Breast epithelium (tissue), 4 donors: ENCODE data around the gene TAS2R8. TPM values are rescaled to one million over a fixed set of nuclear protein-coding genes. Genes with fewer than 3 reads are reported as not detected.
"Not testable (repeated sequence)": the region's sequence is repeated elsewhere in the genome, so short reads cannot be mapped to it uniquely, and the experiment has no call there.

Source experiments
- DNase-seq, 2 donors: peaks; one replicate each; pipeline ENCODE4 v3.0.0-alpha.2; 2019; ENCODE audit warnings: low spot score in 2 of 2
- H3K27ac ChIP-seq, 2 donors: fragments of 200-600 bp; sonication (generic) in 1 of 2; one replicate each; pipeline ENCODE4 v1.5.1; 2016 to 2019; ENCODE audit warnings: mild to moderate bottlenecking in 1 of 2
- H3K27me3 ChIP-seq, 2 donors: fragments of 200-600 bp; sonication (generic) in 1 of 2; one replicate each; pipeline versions ENCODE4 v1.5.1 to v1.6.0; 2017 to 2019; ENCODE audit warnings: control low read depth in 1 of 2, mild to moderate bottlenecking in 1 of 2
- H3K36me3 ChIP-seq: fragments of 200-600 bp; one replicate; pipeline ENCODE4 v1.5.1; 2019
- H3K4me1 ChIP-seq, 2 donors: fragments of 200-600 bp; sonication (generic); one replicate each; pipeline ENCODE4 v1.5.1; 2016 to 2019; ENCODE audit warnings: control low read depth in 1 of 2
- H3K4me3 ChIP-seq, 3 donors: fragments of 200-600 bp; sonication (generic); 1 replicate in 2 of 3; 2 replicates in 1 of 3; pipeline ENCODE4 v1.5.1; 2016 to 2019; ENCODE audit warnings: mild to moderate bottlenecking in 3 of 3, moderate library complexity in 2 of 3
- H3K9me3 ChIP-seq, 2 donors: fragments of 200-600 bp; sonication (generic) in 1 of 2; one replicate each; pipeline ENCODE4 v1.5.1; 2016 to 2019; ENCODE audit warnings: control low read depth in 1 of 2
- POLR2A ChIP-seq: fragments of 450-650 bp; IDR thresholded peaks from one replicate; pipeline ENCODE4 v1.6.1; 2016; ENCODE audit warnings: antibody characterized with exemption, mild to moderate bottlenecking, moderate library complexity
- POLR2AphosphoS5 ChIP-seq, 3 donors: sonication (generic); formaldehyde crosslinking; IDR thresholded peaks; one replicate each; pipeline ENCODE4 v1.6.1; 2017; ENCODE audit warnings: antibody characterized with exemption in 3 of 3
- intact Hi-C: fragments of 100-400 bp; cut with DNase I; formaldehyde crosslinking; loops from one replicate; pipeline ENCODE4 v1.15.1; 2023; ENCODE audit warnings: low total_unique reads
- total RNA-seq, 3 donors: library from RNA; depleted of rRNA; stranded (reverse); fragments of >200 nt; gene quantifications; one replicate each; pipeline ENCODE4 v1.1.0, GENCODE V29; 2016
- TF ChIP-seq, protein P1 (sequence below), 3 donors: fragments of 450-650 bp; IDR thresholded peaks; one replicate each; pipeline ENCODE4 v1.5.1; 2016 to 2017; ENCODE audit warnings: antibody characterized with exemption in 3 of 3, mild to moderate bottlenecking in 3 of 3, moderate library complexity in 3 of 3

The TAS2R8 gene
- total RNA-seq, 3 donors from 2014 or later, result 0.48 TPM; not detected in 2

GRCh38 chr12:10794222-10794621, 12.9 kb downstream of the TAS2R8 start:
- Histone ChIP-seq H3K27me3 (no peaks in the 10 kb centered on the region), H3K4me1 (no peaks in the 10 kb centered on the region), H3K27ac (no peak overlapping the region), H3K4me3 (no peak overlapping the region), H3K9me3 (no peaks in the 10 kb centered on the region), H3K36me3 (no peaks in the 10 kb centered on the region)
- TF ChIP-seq POLR2A (no peak), POLR2AphosphoS5 (IDR thresholded peaks at IDR 0.05) (no peak)
- TF ChIP-seq, protein P1, sequence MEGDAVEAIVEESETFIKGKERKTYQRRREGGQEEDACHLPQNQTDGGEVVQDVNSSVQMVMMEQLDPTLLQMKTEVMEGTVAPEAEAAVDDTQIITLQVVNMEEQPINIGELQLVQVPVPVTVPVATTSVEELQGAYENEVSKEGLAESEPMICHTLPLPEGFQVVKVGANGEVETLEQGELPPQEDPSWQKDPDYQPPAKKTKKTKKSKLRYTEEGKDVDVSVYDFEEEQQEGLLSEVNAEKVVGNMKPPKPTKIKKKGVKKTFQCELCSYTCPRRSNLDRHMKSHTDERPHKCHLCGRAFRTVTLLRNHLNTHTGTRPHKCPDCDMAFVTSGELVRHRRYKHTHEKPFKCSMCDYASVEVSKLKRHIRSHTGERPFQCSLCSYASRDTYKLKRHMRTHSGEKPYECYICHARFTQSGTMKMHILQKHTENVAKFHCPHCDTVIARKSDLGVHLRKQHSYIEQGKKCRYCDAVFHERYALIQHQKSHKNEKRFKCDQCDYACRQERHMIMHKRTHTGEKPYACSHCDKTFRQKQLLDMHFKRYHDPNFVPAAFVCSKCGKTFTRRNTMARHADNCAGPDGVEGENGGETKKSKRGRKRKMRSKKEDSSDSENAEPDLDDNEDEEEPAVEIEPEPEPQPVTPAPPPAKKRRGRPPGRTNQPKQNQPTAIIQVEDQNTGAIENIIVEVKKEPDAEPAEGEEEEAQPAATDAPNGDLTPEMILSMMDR (IDR thresholded peaks at IDR 0.05), result no peak
- no peak for DNase-seq
- intact Hi-C loops, result no loop called here

DNA sequence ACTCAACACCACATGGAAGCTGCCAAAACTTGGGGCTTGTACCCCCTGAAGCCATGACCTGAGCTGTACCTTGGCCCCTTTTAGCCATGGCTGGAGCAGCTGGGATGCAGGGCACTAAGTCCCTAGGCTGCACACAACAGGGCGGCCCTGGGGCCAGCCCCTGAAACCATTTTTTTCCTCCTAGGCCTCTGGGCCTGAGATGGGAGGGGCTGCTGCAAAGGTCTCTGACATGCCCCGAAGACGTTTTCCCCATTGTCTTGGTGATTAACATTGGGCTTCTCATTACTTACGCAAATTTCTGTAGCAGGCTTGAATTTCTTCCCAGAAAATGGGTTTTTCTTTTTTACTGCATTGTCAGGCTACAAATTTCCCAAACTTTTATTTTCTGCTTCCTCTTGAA, 15.3 kb downstream of the TAS2R8 start:
- H3K4me1 ChIP-seq, DNase-seq, intact Hi-C loops, H3K27me3 ChIP-seq, H3K36me3 ChIP-seq, H3K27ac ChIP-seq, H3K9me3 ChIP-seq, H3K4me3 ChIP-seq: not testable (repeated sequence)

GRCh38 chr12:10783252-10783651, 23.8 kb downstream of the TAS2R8 start:
- DNase-seq, result no peak
- TF ChIP-seq, protein P1 (IDR thresholded peaks at IDR 0.05), result no peak
- no peak for TF ChIP-seq POLR2AphosphoS5 (IDR thresholded peaks at IDR 0.05)
- no peak for TF ChIP-seq POLR2A
- no peaks in the 10 kb centered on the region for H3K36me3 ChIP-seq
- H3K9me3 ChIP-seq, result no peaks in the 10 kb centered on the region
- H3K27me3 ChIP-seq, result no peaks in the 10 kb centered on the region
- no peak overlapping the region for H3K27ac ChIP-seq
- no peaks in the 10 kb centered on the region for H3K4me1 ChIP-seq
- intact Hi-C loops, result no loop called here
- no peak overlapping the region for H3K4me3 ChIP-seq

DNA sequence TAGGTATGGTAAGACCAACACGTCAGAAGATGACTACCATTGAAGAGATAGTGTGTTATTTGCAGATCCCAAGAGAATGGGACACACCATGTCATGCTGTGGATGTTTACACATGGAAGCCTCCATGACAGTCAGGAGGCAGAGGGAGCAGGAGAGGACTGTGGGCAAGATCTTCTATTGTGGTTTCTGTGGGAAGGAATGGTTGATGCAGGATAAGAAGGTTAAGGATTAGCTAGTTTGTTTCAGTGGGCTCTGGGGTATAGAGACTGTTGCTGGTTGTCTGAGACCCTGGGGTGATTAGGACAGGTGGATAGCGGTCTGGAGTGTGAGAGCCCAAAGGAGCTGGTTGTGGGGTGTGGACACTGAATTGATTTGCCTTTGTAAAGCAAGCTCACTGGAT, 28.0 kb downstream of the TAS2R8 start:
- intact Hi-C loops, result no loop called here
- H3K27ac ChIP-seq, result no peak overlapping the region
- H3K36me3 ChIP-seq, result no peaks in the 10 kb centered on the region
- DNase-seq, result no peak
- no peak overlapping the region for H3K4me3 ChIP-seq
- TF ChIP-seq POLR2A (no peak), POLR2AphosphoS5 (IDR thresholded peaks at IDR 0.05) (no peak)
- TF ChIP-seq, protein P1 (IDR thresholded peaks at IDR 0.05), result no peak
- H3K4me1 ChIP-seq, result no peaks in the 10 kb centered on the region
- no peaks in the 10 kb centered on the region for H3K9me3 ChIP-seq
- H3K27me3 ChIP-seq, result no peaks in the 10 kb centered on the region

GRCh38 chr12:10771132-10771733, 35.9 kb downstream of the TAS2R8 start:
- intact Hi-C loops, result no loop called here
- Histone ChIP-seq H3K4me1 (no peaks in the 10 kb centered on the region), H3K9me3 (no peaks in the 10 kb centered on the region), H3K27me3 (no peaks in the 10 kb centered on the region), H3K27ac (no peak overlapping the region), H3K4me3 (no peak overlapping the region), H3K36me3 (no peaks in the 10 kb centered on the region)
- no peak for DNase-seq
- TF ChIP-seq, protein P1 (IDR thresholded peaks at IDR 0.05), result peak; percentile 50 to 84 (median 76)
- TF ChIP-seq POLR2A (no peak), POLR2AphosphoS5 (IDR thresholded peaks at IDR 0.05) (no peak)

- Histone ChIP-seq H3K4me1 (no peaks in the 10 kb centered on the region), H3K9me3 (peaks cover 0 to 11% of the 10 kb centered on the region in 2 donors), H3K36me3 (no peaks in the 10 kb centered on the region), H3K27me3 (no peaks in the 10 kb centered on the region), H3K4me3 (no peak overlapping the region), H3K27ac (no peak overlapping the region)
- TF ChIP-seq POLR2A (no peak), POLR2AphosphoS5 (IDR thresholded peaks at IDR 0.05) (no peak)
- TF ChIP-seq, protein P1 (IDR thresholded peaks at IDR 0.05), result no peak
- DNase-seq, result no peak
- intact Hi-C loops, result no loop called here
Observed at GRCh38 chr12:10759657-10760056, 47.4 kb downstream of the TAS2R8 start.
